G401 (cell line): Measurements from ENCODE around the gene ACP4. TPM values are rescaled to one million over a fixed set of nuclear protein-coding genes. Genes with fewer than 3 reads are reported as not detected.
"Not testable (repeated sequence)": the region's sequence is repeated elsewhere in the genome, so short reads cannot be mapped to it uniquely, and the experiment has no call there.

Experiments
- DNase-seq: peaks from one replicate; pipeline ENCODE4 v3.0.0-alpha.2; 2015; ENCODE audit warnings: low spot score
- in situ Hi-C: cut with HindIII; loops from 2 replicates; pipeline ENCODE4 v1.10.0; 2016; ENCODE audit warnings: low sequenced_read_pairs, mixed read lengths
- total RNA-seq: library from RNA; depleted of rRNA; stranded (reverse); fragments of >200 nt; shearing (Covaris generic); gene quantifications from 2 replicates; pipeline ENCODE4 v1.2.3, GENCODE V29; 2014; rRNA removed

Gene ACP4
- total RNA-seq: not detected in 2 replicates

GRCh38 chr19:50790396-50790795, at the start of gene ACP4:
TSS of gene ACP4 (plus strand) at chr19:50790415. CDS start at chr19:50790415, 0 bp downstream.
- no peak for DNase-seq
- in situ Hi-C loops: no loop called here

GRCh38 chr19:50741179-50741933, 48.9 kb upstream of the ACP4 start:
- in situ Hi-C loops: no loop called here

GRCh38 chr19:50743537-50743936, 46.7 kb upstream of the ACP4 start:
- in situ Hi-C loops: no loop called here
- no peak for DNase-seq

More at GRCh38 chr19:50741179-50741933, 48.9 kb upstream of the ACP4 start:
- DNase-seq: no peak

GRCh38 chr19:50745221-50745620, 45.0 kb upstream of the ACP4 start:
- DNase-seq: no peak
- in situ Hi-C loops: no loop called here

- in situ Hi-C loops, DNase-seq: not testable (repeated sequence)
Observed at GRCh38 chr19:50747141-50747540, 43.1 kb upstream of the ACP4 start.

- in situ Hi-C loops: no loop called here
- no peak for DNase-seq
Observed at GRCh38 chr19:50749490-50749889, 40.7 kb upstream of the ACP4 start.

- in situ Hi-C loops: no loop called here
- DNase-seq: no peak
Observed at GRCh38 chr19:50750010-50750409, 40.2 kb upstream of the ACP4 start.

GRCh38 chr19:50753879-50754278, 36.3 kb upstream of the ACP4 start:
- DNase-seq: no peak
- in situ Hi-C loops: no loop called here

- DNase-seq, in situ Hi-C loops: not testable (repeated sequence)
Observed at GRCh38 chr19:50756244-50756643, 34.0 kb upstream of the ACP4 start.

- in situ Hi-C loops, DNase-seq: not testable (repeated sequence)
Observed at GRCh38 chr19:50757624-50758023, 32.6 kb upstream of the ACP4 start.

- in situ Hi-C loops, DNase-seq: not testable (repeated sequence)
Observed at GRCh38 chr19:50759076-50759475, 31.1 kb upstream of the ACP4 start.

- in situ Hi-C loops: no loop called here
- DNase-seq: peak; percentile 28
Observed at GRCh38 chr19:50759886-50760285, 30.3 kb upstream of the ACP4 start.

GRCh38 chr19:50761501-50761900, 28.7 kb upstream of the ACP4 start:
- in situ Hi-C loops: not testable (repeated sequence)

GRCh38 chr19:50763521-50763920, 26.7 kb upstream of the ACP4 start:
- in situ Hi-C loops: not testable (repeated sequence)

More at GRCh38 chr19:50761501-50761900, 28.7 kb upstream of the ACP4 start:
- DNase-seq: not testable (repeated sequence)

GRCh38 chr19:50764409-50764808, 25.8 kb upstream of the ACP4 start:
- in situ Hi-C loops: no loop called here
- no peak for DNase-seq

More at GRCh38 chr19:50763521-50763920, 26.7 kb upstream of the ACP4 start:
- not testable (repeated sequence) for DNase-seq

GRCh38 chr19:50766746-50767145, 23.5 kb upstream of the ACP4 start:
- DNase-seq, in situ Hi-C loops: not testable (repeated sequence)

GRCh38 chr19:50767263-50767662, 23.0 kb upstream of the ACP4 start:
- in situ Hi-C loops, DNase-seq: not testable (repeated sequence)

GRCh38 chr19:50768277-50768676, 21.9 kb upstream of the ACP4 start:
- in situ Hi-C loops: no loop called here
- DNase-seq: no peak

GRCh38 chr19:50770164-50770563, 20.1 kb upstream of the ACP4 start, which contains the start of gene GPR32:
TSS of gene GPR32 (plus strand) at chr19:50770464. CDS start at chr19:50770601, 137 bp downstream.
- DNase-seq, in situ Hi-C loops: not testable (repeated sequence)

- in situ Hi-C loops: no loop called here
- no peak for DNase-seq
Observed at GRCh38 chr19:50770888-50771287, 19.3 kb upstream of the ACP4 start.

- peak; percentile 41 for DNase-seq
- in situ Hi-C loops: no loop called here
Observed at GRCh38 chr19:50772476-50772875, 17.7 kb upstream of the ACP4 start.
